Measurements from ENCODE around the gene CTDSPL.

DNA sequence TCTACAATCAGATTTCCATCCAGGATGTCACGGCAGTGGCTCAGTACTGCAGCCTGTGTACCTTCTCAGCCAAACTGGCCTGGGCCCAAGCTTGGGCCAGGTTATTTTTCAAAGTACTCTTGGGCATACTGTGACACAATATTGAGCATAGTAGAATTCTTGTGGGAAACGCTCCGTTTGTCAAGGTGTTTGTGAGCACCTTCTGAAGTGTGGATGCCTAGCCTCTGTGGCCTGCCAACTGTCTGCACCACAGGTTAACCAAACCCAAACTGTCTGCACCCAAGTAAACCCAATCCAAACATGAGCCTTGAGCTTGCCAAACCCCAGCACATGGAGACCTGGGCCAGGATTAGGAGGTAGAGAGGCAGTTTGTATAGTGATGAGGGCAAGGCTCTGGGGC is 25.4 kb downstream of the CTDSPL start:
- TF ChIP-seq SUZ12 (IDR thresholded peaks at IDR 0.05; ENCODE audit: extremely low read depth, insufficient read depth, insufficient read length), result no peak
- no peak for TF ChIP-seq ZNF274 (IDR thresholded peaks at IDR 0.05; ENCODE audit: low read depth, low read length)
- no peak for TF ChIP-seq YY1 (IDR thresholded peaks at IDR 0.05; ENCODE audit: insufficient read depth, insufficient read length)
